GM12878 (cell line): Measurements from ENCODE around the gene CLDN15. TPM values are rescaled to one million over a fixed set of nuclear protein-coding genes. Genes with fewer than 3 reads are reported as not detected.

Experiments used
- ATAC-seq: fragments of 200-7000 bp; cut with Tn5 transposase; 3 replicates; pipeline ENCODE4 v1.9.1; 2020; ENCODE audit warnings: mild to moderate bottlenecking, moderate library complexity
- BruUV-seq: library from RNA; stranded (reverse); fragments of 400-500 nt; replicated peaks from 2 replicates; lab custom pipeline; 2021; lab: Mats Ljungman, UMichigan
- CTCF ChIA-PET: fragments of 300-600 bp; sonication (Branson Sonifier 250); formaldehyde crosslinking; extraction: SDS; loops from one replicate; lab custom pipeline; 2021; ENCODE audit warnings: inconsistent platforms; lab: Yijun Ruan, JAX
- POLR2A ChIA-PET: fragments of 350-600 bp; formaldehyde crosslinking; extraction: SDS; loops from one replicate; lab custom pipeline; 2021; ENCODE audit warnings: inconsistent platforms; lab: Charles Lee
- RAD21 ChIA-PET: fragments of 300-600 bp; sonication (Branson Sonifier 250); formaldehyde crosslinking; loops from one replicate; lab custom pipeline; 2023; ENCODE audit warnings: antibody characterized with exemption; ENCODE audit not compliant: unreplicated experiment; lab: Charles Lee
- SMC1A ChIA-PET: fragments of 300-600 bp; sonication (Branson Sonifier 250); formaldehyde crosslinking; loops from one replicate; lab custom pipeline; 2023; ENCODE audit not compliant: unreplicated experiment, uncharacterized antibody; lab: Charles Lee
- DNase-seq: peaks from one replicate; pipeline ENCODE4 v3.0.0-alpha.2; 2011; ENCODE audit warnings: low read depth, low spot score
- FAIRE-seq: peaks from 3 replicates; lab custom pipeline; 2011; peaks lifted over from hg19 to GRCh38; lab: Jason Lieb, UNC
- H2AFZ ChIP-seq: 2 replicates; pipeline ENCODE4 v1.6.0; 2011; ENCODE audit warnings: low read depth, low read length, control low read depth; ENCODE audit not compliant: control insufficient read depth
- H3K27ac ChIP-seq: 2 replicates; pipeline ENCODE4 v1.5.1; 2011; ENCODE audit warnings: control low read depth; ENCODE audit not compliant: control insufficient read depth, insufficient read depth
- H3K27me3 ChIP-seq, 2 experiments: replicated peaks in 1 of 2; 2 replicates each; pipeline versions ENCODE4 v1.6.0 to v1.6.1; 2011; ENCODE audit warnings: low read length in 1 of 2; ENCODE audit not compliant: control insufficient read depth in 2 of 2, insufficient read depth in 2 of 2
- H3K36me3 ChIP-seq, 2 experiments: 2 replicates each; pipeline ENCODE4 v1.5.1; 2011; ENCODE audit warnings: low read length in 1 of 2; ENCODE audit not compliant: control insufficient read depth in 2 of 2, insufficient read depth in 2 of 2
- H3K4me1 ChIP-seq: 2 replicates; pipeline ENCODE4 v1.6.1; 2011; ENCODE audit warnings: mild to moderate bottlenecking, low read length, moderate library complexity, mixed read lengths; ENCODE audit not compliant: control insufficient read depth, insufficient read depth
- H3K4me2 ChIP-seq: 2 replicates; pipeline ENCODE4 v1.6.0; 2011; ENCODE audit warnings: control low read depth; ENCODE audit not compliant: control insufficient read depth, insufficient read depth
- H3K4me3 ChIP-seq: fragments of 200-600 bp; sonication (generic); 2 replicates; pipeline ENCODE4 v1.5.1; 2016
- H3K79me2 ChIP-seq: 2 replicates; pipeline ENCODE4 v1.6.0; 2011; ENCODE audit warnings: low read length; ENCODE audit not compliant: control insufficient read depth, insufficient read depth
- H3K9ac ChIP-seq: 2 replicates; pipeline ENCODE4 v1.8.0; 2011; ENCODE audit warnings: low read length, control low read depth, mixed read lengths; ENCODE audit not compliant: control insufficient read depth, insufficient read depth
- H3K9me3 ChIP-seq: replicated peaks from 3 replicates; pipeline ENCODE4 v1.5.1; 2011; ENCODE audit warnings: mild to moderate bottlenecking, low read length; ENCODE audit not compliant: control insufficient read depth, insufficient read depth
- H4K20me1 ChIP-seq: 2 replicates; pipeline ENCODE4 v1.6.0; 2011; ENCODE audit not compliant: control insufficient read depth, insufficient read depth
- EGR1 ChIP-seq, 2 experiments: IDR thresholded peaks; 1 replicate in 1 of 2; 2 replicates in 1 of 2; pipeline ENCODE4 v1.6.1; 2011 to 2012; ENCODE audit warnings: low read depth in 2 of 2, low read length in 2 of 2, borderline replicate concordance in 1 of 2, mild to moderate bottlenecking in 1 of 2, moderate library complexity in 1 of 2
- JUND ChIP-seq: IDR thresholded peaks from 2 replicates; pipeline ENCODE4 v1.6.1; 2012; ENCODE audit warnings: low read depth, mild to moderate bottlenecking, low read length, improper control_type of control experiment, moderate library complexity
- NBN ChIP-seq: fragments of 450-650 bp; IDR thresholded peaks from 2 replicates; pipeline ENCODE4 v1.6.1; 2016
- RCOR1 ChIP-seq: conservative IDR thresholded peaks from 2 replicates; pipeline ENCODE4 v1.6.1; 2012; ENCODE audit warnings: low read depth, low read length, improper control_type of control experiment
- SMARCA5 ChIP-seq: fragments of 450-650 bp; IDR thresholded peaks from 2 replicates; pipeline ENCODE4 v1.6.1; 2017; ENCODE audit warnings: mild to moderate bottlenecking
- ZNF217 ChIP-seq: fragments of 450-650 bp; IDR thresholded peaks from 2 replicates; pipeline ENCODE4 v1.6.1; 2017; ENCODE audit warnings: antibody characterized with exemption, mild to moderate bottlenecking
- WGBS: methylation state at CpG from one replicate; pipeline ENCODE4 v1.1.6; 2016; ENCODE audit warnings: low lambda C conversion rate; ENCODE audit not compliant: insufficient replicate concordance, insufficient coverage; ENCODE audit errors: missing lambda C conversion rate; 5-methylcytosine and 5-hydroxymethylcytosine counted together
- in situ Hi-C: fragments of 300-500 bp; cut with MboI; formaldehyde crosslinking; loops from 9 replicates; pipeline ENCODE4 v1.14.3; 2018; ENCODE audit warnings: mixed read lengths
- intact Hi-C: fragments of 100-400 bp; cut with micrococcal nuclease; formaldehyde crosslinking; loops from one replicate; pipeline ENCODE4 v1.14.2; 2022; ENCODE audit not compliant: unreplicated experiment
- polyA plus RNA-seq, 11 experiments: library from polyadenylated mRNA; depleted of rRNA in 4 of 11; unstranded in 6 of 11; stranded (reverse) in 5 of 11; fragments of >200 nt; fragmentation: Nextera tagmentation in 4 of 11; fragmentation: Illumina TruSeq in 1 of 11; extraction: Ambion mirVana in 4 of 11; extraction: Trizol in 1 of 11; gene quantifications; 1 replicate in 1 of 11; 2 replicates in 10 of 11; pipeline versions ENCODE4 v1.2.1 to v1.2.3, GENCODE V29; 2011 to 2016; ENCODE audit warnings: inconsistent platforms in 2 of 11, missing spikeins in 2 of 11, low read depth in 1 of 11
- total RNA-seq, 4 experiments: library from RNA; depleted of rRNA in 3 of 4; stranded (reverse); fragments of >200 nt in 3 of 4; fragmentation: Illumina TruSeq in 1 of 4; extraction: Trizol in 1 of 4; gene quantifications; 2 replicates each; pipeline versions ENCODE4 v1.2.1 to v1.2.3, GENCODE V29; 2013 to 2021
- TF ChIP-seq, protein P1 (sequence below): fragments of 450-650 bp; IDR thresholded peaks from 2 replicates; pipeline ENCODE4 v1.6.1; 2017; ENCODE audit warnings: antibody characterized with exemption, mild to moderate bottlenecking, moderate library complexity
- TF ChIP-seq, protein P2 (sequence below): fragments of 450-650 bp; IDR thresholded peaks from 2 replicates; pipeline ENCODE4 v1.6.1; 2016; ENCODE audit warnings: mild to moderate bottlenecking
- TF ChIP-seq, protein P3 (sequence below): IDR thresholded peaks from 2 replicates; pipeline ENCODE4 v1.6.1; 2011; ENCODE audit warnings: low read depth, mild to moderate bottlenecking, low read length, moderate library complexity, borderline replicate concordance; ENCODE audit errors: extremely low read depth
- TF ChIP-seq, protein P4 (sequence below): fragments of 450-650 bp; IDR thresholded peaks from 2 replicates; pipeline ENCODE4 v1.6.1; 2018; ENCODE audit warnings: borderline replicate concordance, mild to moderate bottlenecking; ENCODE audit not compliant: partially characterized antibody

CLDN15 gene
- total and polyA plus RNA-seq, 10 of the 15 experiments (the other 5 are each of a cell fraction or from before 2014, with no cell fraction given) = 0.47 to 15.0 (median 6.6) TPM

DNA sequence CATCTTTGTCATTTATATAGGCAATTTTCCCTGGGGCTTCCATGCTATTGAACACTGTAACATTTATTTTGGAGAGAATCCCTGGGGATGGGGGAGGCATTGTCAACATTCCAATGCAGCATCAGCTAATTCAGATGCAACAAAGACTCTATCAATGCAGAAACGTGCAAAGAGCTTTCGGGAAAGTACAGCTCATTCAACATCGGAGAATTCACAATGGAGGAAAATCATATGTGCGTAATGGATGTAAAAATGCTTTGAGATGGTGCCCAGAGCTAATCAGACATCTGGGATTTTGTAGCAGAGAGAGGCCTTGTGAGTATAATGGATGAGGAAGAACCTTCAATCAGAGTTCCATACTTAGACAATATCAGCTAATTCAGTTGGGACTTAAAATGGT lies 35.6 kb upstream of the CLDN15 start (continued):
- TF ChIP-seq, protein P1, sequence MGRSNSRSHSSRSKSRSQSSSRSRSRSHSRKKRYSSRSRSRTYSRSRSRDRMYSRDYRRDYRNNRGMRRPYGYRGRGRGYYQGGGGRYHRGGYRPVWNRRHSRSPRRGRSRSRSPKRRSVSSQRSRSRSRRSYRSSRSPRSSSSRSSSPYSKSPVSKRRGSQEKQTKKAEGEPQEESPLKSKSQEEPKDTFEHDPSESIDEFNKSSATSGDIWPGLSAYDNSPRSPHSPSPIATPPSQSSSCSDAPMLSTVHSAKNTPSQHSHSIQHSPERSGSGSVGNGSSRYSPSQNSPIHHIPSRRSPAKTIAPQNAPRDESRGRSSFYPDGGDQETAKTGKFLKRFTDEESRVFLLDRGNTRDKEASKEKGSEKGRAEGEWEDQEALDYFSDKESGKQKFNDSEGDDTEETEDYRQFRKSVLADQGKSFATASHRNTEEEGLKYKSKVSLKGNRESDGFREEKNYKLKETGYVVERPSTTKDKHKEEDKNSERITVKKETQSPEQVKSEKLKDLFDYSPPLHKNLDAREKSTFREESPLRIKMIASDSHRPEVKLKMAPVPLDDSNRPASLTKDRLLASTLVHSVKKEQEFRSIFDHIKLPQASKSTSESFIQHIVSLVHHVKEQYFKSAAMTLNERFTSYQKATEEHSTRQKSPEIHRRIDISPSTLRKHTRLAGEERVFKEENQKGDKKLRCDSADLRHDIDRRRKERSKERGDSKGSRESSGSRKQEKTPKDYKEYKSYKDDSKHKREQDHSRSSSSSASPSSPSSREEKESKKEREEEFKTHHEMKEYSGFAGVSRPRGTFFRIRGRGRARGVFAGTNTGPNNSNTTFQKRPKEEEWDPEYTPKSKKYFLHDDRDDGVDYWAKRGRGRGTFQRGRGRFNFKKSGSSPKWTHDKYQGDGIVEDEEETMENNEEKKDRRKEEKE = no peak

DNA sequence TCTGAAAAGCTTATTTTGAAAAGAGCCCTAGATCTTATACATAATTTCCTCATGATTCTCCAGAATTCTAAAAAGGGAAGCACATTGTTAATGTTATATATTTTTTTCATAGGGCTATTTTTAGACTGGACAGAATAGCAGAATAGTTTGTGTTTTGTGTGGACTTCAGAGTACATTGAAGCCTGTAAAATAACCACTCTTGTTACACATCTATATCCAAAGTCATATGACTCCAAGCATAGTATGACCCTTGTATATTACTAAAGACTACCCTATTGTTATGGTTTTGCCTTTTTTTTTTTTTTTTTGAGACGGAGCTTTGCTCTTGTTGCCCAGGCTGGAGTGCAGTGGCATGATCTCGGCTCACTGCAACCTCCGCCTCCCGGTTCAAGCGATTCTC lies 33.4 kb upstream of the CLDN15 start:
- FAIRE-seq = no peak
- Histone ChIP-seq H4K20me1 (no peaks in the 10 kb centered on the region), H3K9ac (no peak overlapping the region), H3K4me1 (no peaks in the 10 kb centered on the region), H3K27ac (no peak overlapping the region), H3K4me3 (no peak overlapping the region), H3K79me2 (no peaks in the 10 kb centered on the region), H3K9me3 (no peaks in the 10 kb centered on the region), H2AFZ (no peak overlapping the region), H3K4me2 (no peak overlapping the region), H3K36me3 (no peaks in the 10 kb centered on the region), H3K27me3 (no peaks in the 10 kb centered on the region)
- DNase-seq = no peak
- no TSS peak for BruUV-seq
- ChIA-PET CTCF (interaction anchor here (1.0 kb wide), 1 partner anchor 79 kb away, joined by 6 read pairs; no protein-coding TSS in a partner anchor), RAD21 (no interaction called here), POLR2A (no interaction called here), SMC1A (no interaction called here)
- no peak for TF ChIP-seq JUND
- TF ChIP-seq, protein P2, sequence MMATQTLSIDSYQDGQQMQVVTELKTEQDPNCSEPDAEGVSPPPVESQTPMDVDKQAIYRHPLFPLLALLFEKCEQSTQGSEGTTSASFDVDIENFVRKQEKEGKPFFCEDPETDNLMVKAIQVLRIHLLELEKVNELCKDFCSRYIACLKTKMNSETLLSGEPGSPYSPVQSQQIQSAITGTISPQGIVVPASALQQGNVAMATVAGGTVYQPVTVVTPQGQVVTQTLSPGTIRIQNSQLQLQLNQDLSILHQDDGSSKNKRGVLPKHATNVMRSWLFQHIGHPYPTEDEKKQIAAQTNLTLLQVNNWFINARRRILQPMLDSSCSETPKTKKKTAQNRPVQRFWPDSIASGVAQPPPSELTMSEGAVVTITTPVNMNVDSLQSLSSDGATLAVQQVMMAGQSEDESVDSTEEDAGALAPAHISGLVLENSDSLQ = no peak
- TF ChIP-seq, protein P3, sequence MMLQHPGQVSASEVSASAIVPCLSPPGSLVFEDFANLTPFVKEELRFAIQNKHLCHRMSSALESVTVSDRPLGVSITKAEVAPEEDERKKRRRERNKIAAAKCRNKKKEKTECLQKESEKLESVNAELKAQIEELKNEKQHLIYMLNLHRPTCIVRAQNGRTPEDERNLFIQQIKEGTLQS = no peak
- no peak for TF ChIP-seq SMARCA5
- TF ChIP-seq ZNF217 = no peak
- TF ChIP-seq, protein P4, sequence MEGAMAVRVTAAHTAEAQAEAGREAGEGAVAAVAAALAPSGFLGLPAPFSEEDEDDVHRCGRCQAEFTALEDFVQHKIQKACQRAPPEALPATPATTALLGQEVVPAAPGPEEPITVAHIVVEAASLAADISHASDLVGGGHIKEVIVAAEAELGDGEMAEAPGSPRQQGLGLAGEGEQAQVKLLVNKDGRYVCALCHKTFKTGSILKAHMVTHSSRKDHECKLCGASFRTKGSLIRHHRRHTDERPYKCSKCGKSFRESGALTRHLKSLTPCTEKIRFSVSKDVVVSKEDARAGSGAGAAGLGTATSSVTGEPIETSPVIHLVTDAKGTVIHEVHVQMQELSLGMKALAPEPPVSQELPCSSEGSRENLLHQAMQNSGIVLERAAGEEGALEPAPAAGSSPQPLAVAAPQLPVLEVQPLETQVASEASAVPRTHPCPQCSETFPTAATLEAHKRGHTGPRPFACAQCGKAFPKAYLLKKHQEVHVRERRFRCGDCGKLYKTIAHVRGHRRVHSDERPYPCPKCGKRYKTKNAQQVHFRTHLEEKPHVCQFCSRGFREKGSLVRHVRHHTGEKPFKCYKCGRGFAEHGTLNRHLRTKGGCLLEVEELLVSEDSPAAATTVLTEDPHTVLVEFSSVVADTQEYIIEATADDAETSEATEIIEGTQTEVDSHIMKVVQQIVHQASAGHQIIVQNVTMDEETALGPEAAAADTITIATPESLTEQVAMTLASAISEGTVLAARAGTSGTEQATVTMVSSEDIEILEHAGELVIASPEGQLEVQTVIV = no peak
- no peak for TF ChIP-seq NBN
- TF ChIP-seq EGR1 (IDR thresholded peaks at IDR 0.05; ENCODE audit: borderline replicate concordance in 1 of 2, low read depth in 2 of 2, low read length in 2 of 2) = no peak
- no peak for TF ChIP-seq RCOR1
- ATAC-seq = no peak
- in situ Hi-C loops = no loop called here
- intact Hi-C loops = no loop called here
- 66% methylated on average over 4 of the region's 5 CpGs for WGBS
